ENCODE measurements around the gene ATP11A.

GRCh38 chr13:112880976-112881540, 191.2 kb downstream of the ATP11A start:
- TF ChIP-seq EZH2 (optimal IDR thresholded peaks at IDR 0.05; ENCODE audit: low read depth, low read length) (no peak), CTCF (IDR thresholded peaks at IDR 0.05; ENCODE audit: low read length) (no peak), EZH2phosphoT487 (IDR thresholded peaks at IDR 0.05; ENCODE audit: low read length) (no peak)
